ENCODE measurements around the gene TSPAN7. TPM values are rescaled to one million over a fixed set of nuclear protein-coding genes. Genes with fewer than 3 reads are reported as not detected.
A peak's percentile ranks its signal among the peaks of the same experiment; 100 is the strongest.

TSPAN7 gene
- total and polyA plus RNA-seq, 9 of the 15 experiments (the other 6 are each of a cell fraction or from before 2014, with no cell fraction given): 0.07 to 0.29 (median 0.12) TPM; not detected in 1

DNA sequence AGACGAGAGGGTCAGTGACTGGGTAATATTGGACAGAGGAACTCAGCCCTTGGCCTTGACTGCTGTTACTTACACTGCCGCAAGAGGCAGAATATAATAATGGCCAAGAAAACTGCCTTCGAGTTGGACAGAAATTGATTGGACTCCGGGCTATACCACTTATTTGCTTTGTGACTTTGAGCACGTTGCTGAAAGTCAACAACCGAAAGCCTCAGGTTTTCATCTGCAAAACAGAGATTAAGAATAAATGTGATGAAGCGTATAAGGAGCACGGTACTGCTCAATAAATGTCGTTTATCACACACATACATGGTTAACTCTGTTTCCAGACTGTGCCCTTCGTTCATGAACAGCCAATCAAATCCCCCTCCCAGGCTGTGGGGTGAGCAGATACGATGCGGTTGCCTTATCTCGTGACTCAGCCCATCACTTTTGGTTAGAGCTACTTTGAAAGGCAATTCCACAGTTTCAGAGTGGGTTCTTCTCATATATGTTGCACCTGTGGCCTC is 91.6 kb downstream of the TSPAN7 start (continued):
- TF ChIP-seq, protein P1, sequence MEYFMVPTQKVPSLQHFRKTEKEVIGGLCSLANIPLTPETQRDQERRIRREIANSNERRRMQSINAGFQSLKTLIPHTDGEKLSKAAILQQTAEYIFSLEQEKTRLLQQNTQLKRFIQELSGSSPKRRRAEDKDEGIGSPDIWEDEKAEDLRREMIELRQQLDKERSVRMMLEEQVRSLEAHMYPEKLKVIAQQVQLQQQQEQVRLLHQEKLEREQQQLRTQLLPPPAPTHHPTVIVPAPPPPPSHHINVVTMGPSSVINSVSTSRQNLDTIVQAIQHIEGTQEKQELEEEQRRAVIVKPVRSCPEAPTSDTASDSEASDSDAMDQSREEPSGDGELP (CRISPR knock-in tag; IDR thresholded peaks at IDR 0.05; ENCODE audit: borderline replicate concordance): no peak
- TF ChIP-seq CREM (IDR thresholded peaks at IDR 0.05; ENCODE audit: low read depth) (peak; percentile 69), ARID2 (IDR thresholded peaks at IDR 0.05) (no peak), JUNB (CRISPR knock-in tag; conservative IDR thresholded peaks at IDR 0.05) (no peak), NR2C1 (IDR thresholded peaks at IDR 0.05) (0 out of 2 replicates have a peak, but pooled peaks have one; percentile 34), NR2C1 (tag; IDR thresholded peaks at IDR 0.05) (0 out of 2 replicates have a peak, but pooled peaks have one; percentile 25), ZNF785 (CRISPR knock-in tag; IDR thresholded peaks at IDR 0.05) (no peak), MYBL2 (IDR thresholded peaks at IDR 0.05; ENCODE audit: low read depth) (peak; percentile 15; the same call in 1 of the 2 replicates), MYBL2 (CRISPR knock-in tag; IDR thresholded peaks at IDR 0.05; ENCODE audit: borderline replicate concordance) (no peak), HDAC2 (IDR thresholded peaks at IDR 0.05) (peak; percentile 97), ZBTB7A (IDR thresholded peaks at IDR 0.05; ENCODE audit: borderline replicate concordance, control insufficient read depth, low read depth, low read length) (no peak), MCM3 (IDR thresholded peaks at IDR 0.05) (no peak), ZNF197 (CRISPR knock-in tag; IDR thresholded peaks at IDR 0.05; ENCODE audit: low read depth) (peak; percentile 84; the same call in 1 of the 2 replicates), BACH1 (tag; IDR thresholded peaks at IDR 0.05) (peak; percentile 44; the same call in 1 of the 2 replicates)
- TF ChIP-seq, protein P2, sequence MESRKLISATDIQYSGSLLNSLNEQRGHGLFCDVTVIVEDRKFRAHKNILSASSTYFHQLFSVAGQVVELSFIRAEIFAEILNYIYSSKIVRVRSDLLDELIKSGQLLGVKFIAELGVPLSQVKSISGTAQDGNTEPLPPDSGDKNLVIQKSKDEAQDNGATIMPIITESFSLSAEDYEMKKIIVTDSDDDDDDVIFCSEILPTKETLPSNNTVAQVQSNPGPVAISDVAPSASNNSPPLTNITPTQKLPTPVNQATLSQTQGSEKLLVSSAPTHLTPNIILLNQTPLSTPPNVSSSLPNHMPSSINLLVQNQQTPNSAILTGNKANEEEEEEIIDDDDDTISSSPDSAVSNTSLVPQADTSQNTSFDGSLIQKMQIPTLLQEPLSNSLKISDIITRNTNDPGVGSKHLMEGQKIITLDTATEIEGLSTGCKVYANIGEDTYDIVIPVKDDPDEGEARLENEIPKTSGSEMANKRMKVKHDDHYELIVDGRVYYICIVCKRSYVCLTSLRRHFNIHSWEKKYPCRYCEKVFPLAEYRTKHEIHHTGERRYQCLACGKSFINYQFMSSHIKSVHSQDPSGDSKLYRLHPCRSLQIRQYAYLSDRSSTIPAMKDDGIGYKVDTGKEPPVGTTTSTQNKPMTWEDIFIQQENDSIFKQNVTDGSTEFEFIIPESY (CRISPR knock-in tag; IDR thresholded peaks at IDR 0.05): peak; percentile 26; the same call in 1 of the 2 replicates
- TF ChIP-seq, protein P3, sequence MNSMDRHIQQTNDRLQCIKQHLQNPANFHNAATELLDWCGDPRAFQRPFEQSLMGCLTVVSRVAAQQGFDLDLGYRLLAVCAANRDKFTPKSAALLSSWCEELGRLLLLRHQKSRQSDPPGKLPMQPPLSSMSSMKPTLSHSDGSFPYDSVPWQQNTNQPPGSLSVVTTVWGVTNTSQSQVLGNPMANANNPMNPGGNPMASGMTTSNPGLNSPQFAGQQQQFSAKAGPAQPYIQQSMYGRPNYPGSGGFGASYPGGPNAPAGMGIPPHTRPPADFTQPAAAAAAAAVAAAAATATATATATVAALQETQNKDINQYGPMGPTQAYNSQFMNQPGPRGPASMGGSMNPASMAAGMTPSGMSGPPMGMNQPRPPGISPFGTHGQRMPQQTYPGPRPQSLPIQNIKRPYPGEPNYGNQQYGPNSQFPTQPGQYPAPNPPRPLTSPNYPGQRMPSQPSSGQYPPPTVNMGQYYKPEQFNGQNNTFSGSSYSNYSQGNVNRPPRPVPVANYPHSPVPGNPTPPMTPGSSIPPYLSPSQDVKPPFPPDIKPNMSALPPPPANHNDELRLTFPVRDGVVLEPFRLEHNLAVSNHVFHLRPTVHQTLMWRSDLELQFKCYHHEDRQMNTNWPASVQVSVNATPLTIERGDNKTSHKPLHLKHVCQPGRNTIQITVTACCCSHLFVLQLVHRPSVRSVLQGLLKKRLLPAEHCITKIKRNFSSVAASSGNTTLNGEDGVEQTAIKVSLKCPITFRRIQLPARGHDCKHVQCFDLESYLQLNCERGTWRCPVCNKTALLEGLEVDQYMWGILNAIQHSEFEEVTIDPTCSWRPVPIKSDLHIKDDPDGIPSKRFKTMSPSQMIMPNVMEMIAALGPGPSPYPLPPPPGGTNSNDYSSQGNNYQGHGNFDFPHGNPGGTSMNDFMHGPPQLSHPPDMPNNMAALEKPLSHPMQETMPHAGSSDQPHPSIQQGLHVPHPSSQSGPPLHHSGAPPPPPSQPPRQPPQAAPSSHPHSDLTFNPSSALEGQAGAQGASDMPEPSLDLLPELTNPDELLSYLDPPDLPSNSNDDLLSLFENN (IDR thresholded peaks at IDR 0.05; ENCODE audit: low read depth in 2 of 2, low read length in 2 of 2): peak in 1 of 2 experiments; percentile 96; a peak in 2 of 4 replicates
- TF ChIP-seq, protein P4, sequence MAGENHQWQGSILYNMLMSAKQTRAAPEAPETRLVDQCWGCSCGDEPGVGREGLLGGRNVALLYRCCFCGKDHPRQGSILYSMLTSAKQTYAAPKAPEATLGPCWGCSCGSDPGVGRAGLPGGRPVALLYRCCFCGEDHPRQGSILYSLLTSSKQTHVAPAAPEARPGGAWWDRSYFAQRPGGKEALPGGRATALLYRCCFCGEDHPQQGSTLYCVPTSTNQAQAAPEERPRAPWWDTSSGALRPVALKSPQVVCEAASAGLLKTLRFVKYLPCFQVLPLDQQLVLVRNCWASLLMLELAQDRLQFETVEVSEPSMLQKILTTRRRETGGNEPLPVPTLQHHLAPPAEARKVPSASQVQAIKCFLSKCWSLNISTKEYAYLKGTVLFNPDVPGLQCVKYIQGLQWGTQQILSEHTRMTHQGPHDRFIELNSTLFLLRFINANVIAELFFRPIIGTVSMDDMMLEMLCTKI (IDR thresholded peaks at IDR 0.05; ENCODE audit: partially characterized antibody): no peak
- TF ChIP-seq, protein P5, sequence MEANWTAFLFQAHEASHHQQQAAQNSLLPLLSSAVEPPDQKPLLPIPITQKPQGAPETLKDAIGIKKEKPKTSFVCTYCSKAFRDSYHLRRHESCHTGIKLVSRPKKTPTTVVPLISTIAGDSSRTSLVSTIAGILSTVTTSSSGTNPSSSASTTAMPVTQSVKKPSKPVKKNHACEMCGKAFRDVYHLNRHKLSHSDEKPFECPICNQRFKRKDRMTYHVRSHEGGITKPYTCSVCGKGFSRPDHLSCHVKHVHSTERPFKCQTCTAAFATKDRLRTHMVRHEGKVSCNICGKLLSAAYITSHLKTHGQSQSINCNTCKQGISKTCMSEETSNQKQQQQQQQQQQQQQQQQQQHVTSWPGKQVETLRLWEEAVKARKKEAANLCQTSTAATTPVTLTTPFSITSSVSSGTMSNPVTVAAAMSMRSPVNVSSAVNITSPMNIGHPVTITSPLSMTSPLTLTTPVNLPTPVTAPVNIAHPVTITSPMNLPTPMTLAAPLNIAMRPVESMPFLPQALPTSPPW (CRISPR knock-in tag; IDR thresholded peaks at IDR 0.05): peak; percentile 46; the same call in 1 of the 2 replicates
